GM10847 (cell line): Measurements from ENCODE around the gene PML.
"Not testable (repeated sequence)": the region's sequence is repeated elsewhere in the genome, so short reads cannot be mapped to it uniquely, and the experiment has no call there.

ENCODE experiments used
- POLR2A ChIP-seq: IDR thresholded peaks from 2 replicates; pipeline ENCODE4 v1.6.1; 2011; ENCODE audit not compliant: insufficient read length; ENCODE audit errors: extremely low read depth

The PML gene

DNA sequence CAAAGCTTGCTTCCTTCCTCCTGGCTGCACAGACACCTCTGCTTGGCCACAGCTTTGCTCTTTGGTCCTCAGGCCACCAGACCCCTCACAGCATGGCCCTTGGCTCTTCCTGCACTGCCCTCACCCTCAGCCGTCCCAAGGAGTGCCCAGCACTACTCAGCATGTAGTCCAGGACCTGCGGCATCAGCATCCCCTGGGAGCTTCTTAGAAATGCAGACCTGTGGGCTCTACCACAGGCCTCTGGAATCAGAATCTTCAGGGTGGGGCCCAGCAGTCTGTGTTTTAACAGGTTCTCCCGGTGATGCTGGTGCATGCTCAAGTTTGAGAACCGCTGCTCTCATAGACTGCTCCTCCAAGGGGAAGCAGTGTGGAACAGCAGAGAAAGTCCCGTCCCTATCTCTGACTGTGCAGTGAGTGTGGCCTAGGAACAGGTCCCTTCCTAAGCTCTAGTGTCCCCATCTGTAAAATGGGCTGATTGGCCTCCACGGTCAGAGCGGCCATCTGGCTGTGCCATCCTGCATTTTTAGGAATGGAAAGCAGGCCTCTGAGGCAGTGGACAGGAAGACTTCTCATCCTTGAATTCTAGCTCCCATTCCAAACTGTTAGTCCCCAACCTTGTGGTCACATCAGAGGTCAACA is 51.2 kb downstream of the PML start:
- TF ChIP-seq POLR2A, result no peak

DNA sequence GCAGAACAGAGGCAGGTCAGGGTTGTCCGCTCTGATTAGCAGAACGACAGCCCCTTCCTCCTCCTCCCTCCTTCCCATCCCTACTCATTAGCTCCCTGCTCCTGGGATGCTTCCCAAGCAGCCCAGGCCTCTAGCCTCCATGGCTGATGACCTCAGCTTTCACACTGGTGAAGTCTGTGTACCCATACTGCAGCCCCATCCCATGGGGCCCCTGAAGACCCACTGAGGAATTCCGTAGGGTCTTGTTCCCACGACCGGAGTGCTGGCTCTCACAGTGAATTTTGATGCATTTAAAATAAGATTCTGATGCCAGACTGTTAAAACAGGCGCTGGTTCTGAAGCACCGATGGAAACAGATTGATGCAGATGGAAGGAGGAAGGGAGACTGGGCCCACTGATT is 51.8 kb downstream of the PML start:
- no peak for TF ChIP-seq POLR2A

DNA sequence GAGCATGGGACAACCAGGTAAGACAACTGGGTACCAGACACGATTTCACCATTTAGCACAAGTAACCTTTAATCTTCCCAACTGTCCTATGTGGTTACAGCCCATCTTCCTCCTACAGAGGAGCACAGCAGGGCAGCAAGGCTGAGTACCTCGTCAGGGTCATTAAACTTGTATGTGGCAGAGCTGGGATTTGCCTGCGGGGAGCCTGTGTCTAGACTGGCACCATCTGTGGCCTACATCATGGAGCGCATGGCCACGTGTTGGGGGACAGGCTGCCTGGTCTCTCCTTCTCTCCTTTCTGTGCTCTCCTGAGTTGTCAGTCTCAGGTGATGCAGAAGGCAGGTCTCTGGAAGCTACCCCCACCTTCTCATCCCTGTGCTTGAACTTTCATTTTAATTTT is 55.6 kb downstream of the PML start:
- TF ChIP-seq POLR2A, result no peak

DNA sequence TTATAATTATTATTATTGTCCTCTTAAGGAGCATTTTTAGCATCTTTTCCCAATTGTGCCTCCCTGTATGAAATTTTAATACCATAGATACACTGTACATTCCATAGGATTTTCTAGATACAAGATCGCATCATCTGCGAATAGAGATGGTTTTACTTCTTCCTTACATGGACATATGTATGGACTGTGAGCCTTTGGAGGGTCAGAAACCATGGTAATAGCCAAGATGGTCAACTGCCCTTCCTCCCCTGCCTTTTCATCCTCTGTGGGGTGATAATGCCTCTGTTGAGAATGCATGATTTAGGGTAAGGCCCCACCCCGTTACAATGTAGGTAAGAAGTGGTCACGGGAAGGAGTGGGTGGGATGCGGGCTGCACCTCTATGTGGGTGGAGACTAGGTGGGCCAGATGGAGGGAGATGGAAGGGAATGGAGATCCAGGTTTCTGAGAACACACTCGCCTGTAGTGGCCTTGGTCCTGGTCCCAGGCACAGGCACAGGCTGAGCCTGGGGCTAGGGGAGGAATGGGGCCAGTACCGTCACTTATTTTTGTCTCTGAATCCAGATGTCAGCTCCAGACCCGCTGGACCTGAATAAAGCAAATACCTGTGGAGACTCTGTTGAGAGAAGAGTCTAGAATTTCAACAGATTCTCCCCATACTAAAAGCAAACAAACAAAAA is 56.2 kb downstream of the PML start:
- no peak for TF ChIP-seq POLR2A

GRCh38 chr15:74053517-74053916 is 59.0 kb downstream of the PML start:
- no peak for TF ChIP-seq POLR2A

GRCh38 chr15:74053941-74054529 is 59.5 kb downstream of the PML start:
- TF ChIP-seq POLR2A, result no peak

- TF ChIP-seq POLR2A, result no peak
Observed at GRCh38 chr15:74055804-74056203, 61.3 kb downstream of the PML start.

DNA sequence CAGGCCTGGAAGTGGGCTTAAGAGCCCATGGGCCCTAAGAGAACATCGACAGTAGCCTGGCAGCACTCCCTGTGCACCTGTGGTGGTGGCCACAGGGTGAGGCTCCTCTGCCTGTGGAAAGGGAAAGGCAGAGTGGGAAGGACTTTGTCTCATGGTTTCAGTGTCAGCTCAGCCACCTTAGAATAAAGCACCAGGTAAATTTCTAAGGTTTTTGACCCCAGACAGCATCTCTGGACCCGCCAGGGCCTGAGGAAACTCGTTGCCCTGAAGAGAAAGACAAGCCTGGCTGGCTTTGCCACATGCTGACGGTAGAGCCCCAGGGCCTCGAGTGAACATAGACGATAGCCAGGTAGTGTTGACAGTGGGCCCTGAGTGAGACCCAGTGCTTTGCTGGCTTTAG is 65.7 kb downstream of the PML start:
- no peak for TF ChIP-seq POLR2A

DNA sequence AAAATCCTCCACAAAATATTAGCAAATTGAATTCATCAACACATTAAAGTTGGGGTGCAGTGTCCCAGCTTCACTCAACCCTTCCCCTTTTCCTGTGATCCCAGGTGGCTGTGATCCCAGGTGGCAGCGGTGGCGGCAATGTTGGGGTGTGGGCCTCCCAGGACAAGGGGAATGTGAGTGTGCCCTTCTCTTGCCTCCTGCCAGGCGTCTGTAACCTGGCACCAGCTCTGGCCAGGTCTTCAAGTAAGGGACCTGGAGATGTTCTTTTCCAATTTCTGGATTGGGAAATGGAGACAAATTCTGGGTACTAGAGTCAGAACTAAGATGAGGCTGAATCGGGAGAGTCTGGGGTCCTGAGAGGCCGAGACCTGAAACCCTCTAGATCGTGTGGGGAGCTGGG is 67.7 kb downstream of the PML start:
- no peak for TF ChIP-seq POLR2A

DNA sequence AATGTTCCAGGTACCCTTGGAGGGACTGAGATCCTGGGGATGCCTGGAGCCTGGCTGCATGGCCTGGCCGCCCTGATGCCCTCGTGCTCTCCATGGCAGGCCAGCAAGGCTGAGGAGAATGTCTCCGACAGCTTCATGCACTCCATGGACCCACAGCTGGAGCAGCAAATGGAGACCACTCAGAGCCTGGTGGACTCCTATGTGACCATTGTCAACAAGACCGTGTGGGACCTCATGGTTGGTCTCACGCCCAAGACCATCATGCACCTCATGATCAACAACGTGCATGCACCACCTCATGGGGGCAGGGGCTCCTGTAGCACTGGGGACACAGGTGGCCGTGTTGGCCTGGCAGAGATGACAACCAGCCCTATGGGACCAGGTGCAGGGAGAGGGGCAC is 68.2 kb downstream of the PML start:
- no peak for TF ChIP-seq POLR2A

GRCh38 chr15:74082450-74082849 is 87.9 kb downstream of the PML start, which contains the start of gene GOLGA6A:
Gene GOLGA6A (minus strand): TSS chr15:74082550. CDS start chr15:74082509, 41 bp downstream.
- TF ChIP-seq POLR2A, result not testable (repeated sequence)
